ENCODE measurements around the gene HSPA1L.
"Not testable (repeated sequence)": the region's sequence is repeated elsewhere in the genome, so short reads cannot be mapped to it uniquely, and the experiment has no call there.

The HSPA1L gene

GRCh38 chr6:31836474-31837368 lies 21.6 kb upstream of the HSPA1L start:
- peak; percentile 61 for DNase-seq (ENCODE audit: low read depth)

GRCh38 chr6:31836047-31836473 lies 21.0 kb upstream of the HSPA1L start:
- DNase-seq (ENCODE audit: low read depth), result no peak

GRCh38 chr6:31834367-31835250 lies 19.5 kb upstream of the HSPA1L start:
- peak; percentile 82 for DNase-seq (ENCODE audit: low read depth)

- DNase-seq (ENCODE audit: low read depth), result no peak
Measured at GRCh38 chr6:31831350-31832215, 16.5 kb upstream of the HSPA1L start.

- no peak for DNase-seq (ENCODE audit: low read depth)
Measured at GRCh38 chr6:31830886-31831335, 15.8 kb upstream of the HSPA1L start.

GRCh38 chr6:31829633-31830283 lies 14.7 kb upstream of the HSPA1L start:
- peak; percentile 51 for DNase-seq (ENCODE audit: low read depth)

- DNase-seq (ENCODE audit: low read depth), result peak; percentile 100
Measured at GRCh38 chr6:31827286-31828079, 12.4 kb upstream of the HSPA1L start, which contains the start of gene HSPA1B. Gene HSPA1B (plus strand): TSS chr6:31827738. CDS start chr6:31827951, 213 bp downstream.

GRCh38 chr6:31826793-31827285 lies 11.8 kb upstream of the HSPA1L start:
- peak; percentile 83 for DNase-seq (ENCODE audit: low read depth)

GRCh38 chr6:31825553-31825952 lies 10.5 kb upstream of the HSPA1L start:
- no peak for DNase-seq (ENCODE audit: low read depth)

GRCh38 chr6:31823592-31824196 lies 8.6 kb upstream of the HSPA1L start:
- DNase-seq (ENCODE audit: low read depth), result not testable (repeated sequence)

- DNase-seq (ENCODE audit: low read depth), result peak; percentile 79
Measured at GRCh38 chr6:31822036-31822821, 7.1 kb upstream of the HSPA1L start.

- peak; percentile 34 for DNase-seq (ENCODE audit: low read depth)
Measured at GRCh38 chr6:31821301-31822035, 6.4 kb upstream of the HSPA1L start.

- not testable (repeated sequence) for DNase-seq (ENCODE audit: low read depth)
Measured at GRCh38 chr6:31820399-31820798, 5.3 kb upstream of the HSPA1L start.

GRCh38 chr6:31819871-31820299 lies 4.8 kb upstream of the HSPA1L start:
- no peak for DNase-seq (ENCODE audit: low read depth)

- DNase-seq (ENCODE audit: low read depth), result not testable (repeated sequence)
Measured at GRCh38 chr6:31817929-31818511, 2.9 kb upstream of the HSPA1L start.

GRCh38 chr6:31817133-31817928 lies 2.2 kb upstream of the HSPA1L start:
- peak; percentile 36 for DNase-seq (ENCODE audit: low read depth)

- DNase-seq (ENCODE audit: low read depth), result peak; percentile 99
Measured at GRCh38 chr6:31814677-31815024, 432 bp downstream of the HSPA1L start.

All from iris pigment epithelial cell (primary cell).